CD4-positive, CD25-positive, alpha-beta regulatory T cell (primary cell): ENCODE measurements around the gene GTF3C1. TPM values are rescaled to one million over a fixed set of nuclear protein-coding genes. Genes with fewer than 3 reads are reported as not detected.
A peak's percentile ranks its signal among the peaks of the same experiment; 100 is the strongest.

Experiments
- ATAC-seq, 2 donors: fragments of 150-1000 bp; cut with Tn5 transposase; one replicate each; pipeline ENCODE4 v1.10.0; 2021; ENCODE audit warnings: low read depth in 2 of 2, moderate number of reproducible peaks in 2 of 2, moderate library complexity in 1 of 2
- DNase-seq, 3 donors: peaks; one replicate each; pipeline versions ENCODE4 v3.0.0 to v3.0.0-alpha.2; 2012 to 2022; ENCODE audit warnings: mixed read lengths in 1 of 3
- H3K27ac ChIP-seq: one replicate; pipeline ENCODE4 v1.7.0; 2013; ENCODE audit warnings: mild to moderate bottlenecking, low read length; ENCODE audit not compliant: insufficient read depth, poor library complexity, severe bottlenecking
- H3K27me3 ChIP-seq: one replicate; pipeline ENCODE4 v1.7.0; 2013; ENCODE audit warnings: low read length; ENCODE audit not compliant: control insufficient read depth, insufficient read depth
- H3K36me3 ChIP-seq: one replicate; pipeline ENCODE4 v1.7.0; 2013; ENCODE audit warnings: mild to moderate bottlenecking, low read length, moderate library complexity; ENCODE audit not compliant: control insufficient read depth, insufficient read depth
- H3K4me1 ChIP-seq: 2 replicates; pipeline ENCODE4 v1.7.0; 2013; ENCODE audit warnings: mild to moderate bottlenecking, low read length; ENCODE audit not compliant: insufficient read depth, control insufficient read depth, poor library complexity, severe bottlenecking
- H3K4me3 ChIP-seq: one replicate; pipeline ENCODE4 v1.7.0; 2013; ENCODE audit warnings: low read depth, mild to moderate bottlenecking, low read length, moderate library complexity
- H3K9me3 ChIP-seq, 2 experiments: 1 replicate in 1 of 2; 2 replicates in 1 of 2; pipeline ENCODE4 v1.7.0; 2013; ENCODE audit warnings: low read length in 2 of 2, mild to moderate bottlenecking in 1 of 2, moderate library complexity in 1 of 2; ENCODE audit not compliant: control insufficient read depth in 2 of 2
- H3K27ac Mint-ChIP-seq, 3 donors: one replicate each; pipeline ENCODE4 v1.8.0; 2020 to 2022; ENCODE audit warnings: mild to moderate bottlenecking in 3 of 3, mixed read lengths in 3 of 3, moderate library complexity in 2 of 3
- H3K27me3 Mint-ChIP-seq: one replicate; pipeline ENCODE4 v1.8.0; 2022; ENCODE audit warnings: mild to moderate bottlenecking, mixed read lengths
- H3K36me3 Mint-ChIP-seq: one replicate; pipeline ENCODE4 v1.8.0; 2020; ENCODE audit warnings: mixed read lengths
- H3K4me1 Mint-ChIP-seq, 4 donors: one replicate each; pipeline ENCODE4 v1.8.0; 2020 to 2022; ENCODE audit warnings: mixed read lengths in 4 of 4, mild to moderate bottlenecking in 1 of 4
- H3K4me3 Mint-ChIP-seq, 4 donors: one replicate each; pipeline ENCODE4 v1.8.0; 2020 to 2022; ENCODE audit warnings: mild to moderate bottlenecking in 4 of 4, mixed read lengths in 4 of 4, moderate library complexity in 3 of 4
- H3K9me3 Mint-ChIP-seq, 7 donors: one replicate each; pipeline ENCODE4 v1.8.0; 2020 to 2022; ENCODE audit warnings: mixed read lengths in 7 of 7, mild to moderate bottlenecking in 3 of 7, moderate library complexity in 2 of 7
- polyA plus RNA-seq, 4 donors: library from polyadenylated mRNA; unstranded; fragments of 300-500 nt; fragmentation: Illumina TruSeq; gene quantifications; one replicate each; pipeline ENCODE4 v1.2.3, GENCODE V29; 2021
- total RNA-seq: library from RNA; stranded (reverse); gene quantifications from one replicate; pipeline ENCODE4 v1.2.3, GENCODE V29; 2022

The GTF3C1 gene
- total and polyA plus RNA-seq, 5 donors from 2014 or later, result 14.9 to 57.2 (median 21.2) TPM

DNA sequence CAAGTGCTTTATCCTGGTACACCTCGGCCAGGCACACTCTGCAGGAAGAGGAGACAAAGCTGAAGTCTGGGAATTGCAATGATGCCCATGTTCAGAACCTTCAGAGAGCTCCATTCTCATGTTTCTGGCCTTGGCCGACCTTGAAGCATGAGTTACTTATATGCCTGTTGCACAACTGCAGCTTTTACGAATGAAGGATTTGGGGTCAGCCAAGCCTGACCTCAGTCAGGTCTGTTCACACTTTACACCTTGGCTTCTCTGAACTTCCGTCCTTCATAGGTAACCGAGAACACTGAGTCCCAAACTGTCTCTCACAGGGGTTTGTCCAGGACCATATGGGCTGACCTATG lies 66.7 kb downstream of the GTF3C1 start:
- no peaks in the 10 kb centered on the region for H3K27me3 ChIP-seq
- H3K4me3 ChIP-seq, result no peak overlapping the region
- Mint-ChIP-seq H3K36me3 (peaks cover 69% of the 10 kb centered on the region), H3K27ac (no peak overlapping the region), H3K4me1 (peaks cover 0 to 3% (median 0%) of the 10 kb centered on the region in 4 donors), H3K9me3 (no peaks in the 10 kb centered on the region), H3K27me3 (no peaks in the 10 kb centered on the region), H3K4me3 (no peak overlapping the region)
- ATAC-seq (no peak), DNase-seq (no peak)
- no peak overlapping the region for H3K27ac ChIP-seq
- no peaks in the 10 kb centered on the region for H3K4me1 ChIP-seq
- H3K36me3 ChIP-seq, result peaks cover 86% of the 10 kb centered on the region
- no peaks in the 10 kb centered on the region for H3K9me3 ChIP-seq

GRCh38 chr16:27482397-27483087 lies 67.2 kb downstream of the GTF3C1 start:
- Histone ChIP-seq H3K27ac (no peak overlapping the region), H3K4me3 (no peak overlapping the region), H3K9me3 (no peaks in the 10 kb centered on the region), H3K27me3 (no peaks in the 10 kb centered on the region), H3K4me1 (no peaks in the 10 kb centered on the region), H3K36me3 (peaks cover 87% of the 10 kb centered on the region)
- no peak for DNase-seq
- H3K36me3 Mint-ChIP-seq, result peaks cover 64% of the 10 kb centered on the region
- H3K9me3 Mint-ChIP-seq, result no peaks in the 10 kb centered on the region
- peaks cover 0 to 3% (median 0%) of the 10 kb centered on the region in 4 donors for H3K4me1 Mint-ChIP-seq
- ATAC-seq, result no peak
- H3K27me3 Mint-ChIP-seq, result no peaks in the 10 kb centered on the region
- H3K4me3 Mint-ChIP-seq, result no peak overlapping the region
- peak overlapping the region in 1 of 3 donors; percentile 83 for H3K27ac Mint-ChIP-seq

DNA sequence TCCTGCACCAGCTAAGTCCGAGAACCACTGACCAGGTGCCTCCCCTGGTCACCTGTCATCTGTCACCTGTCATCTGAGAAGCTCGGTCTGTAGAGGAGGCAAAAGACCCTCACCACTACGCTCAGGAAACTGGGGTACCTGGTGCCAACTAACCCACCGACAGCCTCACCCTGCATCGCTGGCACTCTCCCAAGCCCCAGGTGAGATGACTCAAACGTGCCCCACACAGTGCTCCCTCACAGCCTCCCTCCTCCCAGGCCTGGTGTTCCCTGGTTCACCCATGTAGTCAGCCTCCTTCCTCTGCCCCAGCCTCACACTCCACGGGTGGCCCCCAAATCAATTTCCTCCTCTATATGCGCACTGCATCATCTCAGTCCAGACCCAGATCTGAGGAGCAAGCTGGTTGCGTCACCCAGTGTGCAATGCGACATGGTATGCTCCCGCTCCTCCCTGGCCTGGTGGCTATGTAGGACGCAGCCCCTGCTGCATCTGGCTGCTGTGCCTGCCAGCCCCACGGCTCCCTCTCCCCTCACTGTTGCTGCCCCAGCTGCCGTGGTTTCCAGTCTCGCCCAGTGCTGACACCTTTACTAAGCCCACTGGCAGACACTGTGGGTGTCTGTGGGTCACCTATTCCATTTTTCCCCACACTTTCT lies 68.3 kb downstream of the GTF3C1 start:
- no peaks in the 10 kb centered on the region for H3K27me3 Mint-ChIP-seq
- peaks cover 59% of the 10 kb centered on the region for H3K36me3 Mint-ChIP-seq
- ATAC-seq (no peak), DNase-seq (no peak)
- H3K4me1 ChIP-seq, result no peaks in the 10 kb centered on the region
- H3K36me3 ChIP-seq, result peaks cover 90% of the 10 kb centered on the region
- no peaks in the 10 kb centered on the region for H3K9me3 Mint-ChIP-seq
- no peak overlapping the region for H3K4me3 ChIP-seq
- no peaks in the 10 kb centered on the region for H3K9me3 ChIP-seq
- no peak overlapping the region for H3K4me3 Mint-ChIP-seq
- H3K27ac ChIP-seq, result no peak overlapping the region
- H3K27me3 ChIP-seq, result no peaks in the 10 kb centered on the region
- H3K27ac Mint-ChIP-seq, result peak overlapping the region in 2 of 3 donors; percentile 2 to 71
- H3K4me1 Mint-ChIP-seq, result peaks cover 0 to 3% (median 0%) of the 10 kb centered on the region in 4 donors

GRCh38 chr16:27480761-27481160 lies 69.0 kb downstream of the GTF3C1 start:
- Histone ChIP-seq H3K4me1 (no peaks in the 10 kb centered on the region), H3K27me3 (no peaks in the 10 kb centered on the region), H3K27ac (no peak overlapping the region), H3K4me3 (no peak overlapping the region), H3K9me3 (no peaks in the 10 kb centered on the region), H3K36me3 (peaks cover 92% of the 10 kb centered on the region)
- Mint-ChIP-seq H3K4me3 (no peak overlapping the region), H3K27me3 (no peaks in the 10 kb centered on the region), H3K4me1 (peaks cover 0 to 3% (median 0%) of the 10 kb centered on the region in 4 donors), H3K9me3 (no peaks in the 10 kb centered on the region), H3K36me3 (peaks cover 59% of the 10 kb centered on the region), H3K27ac (no peak overlapping the region)
- no peak for ATAC-seq
- DNase-seq, result no peak

DNA sequence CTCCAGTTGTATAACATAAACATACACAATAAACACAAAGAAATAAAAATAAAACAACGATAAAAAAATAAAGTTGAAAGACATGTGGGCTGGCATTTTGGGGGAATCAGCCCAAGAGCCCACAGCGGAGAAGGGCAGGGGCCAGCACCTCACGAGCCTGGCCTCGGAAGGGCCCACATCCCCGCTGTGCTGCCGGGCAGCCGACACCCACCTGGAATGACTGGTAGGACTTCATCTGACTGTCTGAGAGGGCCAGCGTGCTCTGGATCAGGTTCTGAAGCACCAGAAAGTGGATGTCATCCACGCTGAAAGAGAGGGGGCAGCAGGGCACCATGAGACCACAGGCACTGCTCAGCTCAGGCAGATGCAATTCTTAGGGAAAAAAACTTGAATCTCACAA lies 73.5 kb downstream of the GTF3C1 start:
- Histone ChIP-seq H3K27ac (no peak overlapping the region), H3K27me3 (no peaks in the 10 kb centered on the region), H3K4me3 (no peak overlapping the region), H3K9me3 (no peaks in the 10 kb centered on the region), H3K36me3 (peaks cover 79% of the 10 kb centered on the region), H3K4me1 (no peaks in the 10 kb centered on the region)
- no peak overlapping the region for H3K27ac Mint-ChIP-seq
- DNase-seq (no peak), ATAC-seq (no peak)
- H3K4me3 Mint-ChIP-seq, result no peak overlapping the region
- no peaks in the 10 kb centered on the region for H3K27me3 Mint-ChIP-seq
- peaks cover 56% of the 10 kb centered on the region for H3K36me3 Mint-ChIP-seq
- no peaks in the 10 kb centered on the region for H3K9me3 Mint-ChIP-seq
- H3K4me1 Mint-ChIP-seq, result peaks cover 0 to 1% (median 0%) of the 10 kb centered on the region in 4 donors

- H3K27me3 Mint-ChIP-seq, result no peaks in the 10 kb centered on the region
- no peaks in the 10 kb centered on the region for H3K9me3 Mint-ChIP-seq
- Histone ChIP-seq H3K4me3 (no peak overlapping the region), H3K27me3 (no peaks in the 10 kb centered on the region), H3K4me1 (no peaks in the 10 kb centered on the region), H3K36me3 (peaks cover 79% of the 10 kb centered on the region), H3K9me3 (no peaks in the 10 kb centered on the region), H3K27ac (no peak overlapping the region)
- peaks cover 0 to 1% (median 0%) of the 10 kb centered on the region in 4 donors for H3K4me1 Mint-ChIP-seq
- H3K36me3 Mint-ChIP-seq, result peaks cover 58% of the 10 kb centered on the region
- no peak for DNase-seq
- no peak for ATAC-seq
- no peak overlapping the region for H3K27ac Mint-ChIP-seq
- H3K4me3 Mint-ChIP-seq, result no peak overlapping the region
Observed at GRCh38 chr16:27475561-27475960, 74.2 kb downstream of the GTF3C1 start.

DNA sequence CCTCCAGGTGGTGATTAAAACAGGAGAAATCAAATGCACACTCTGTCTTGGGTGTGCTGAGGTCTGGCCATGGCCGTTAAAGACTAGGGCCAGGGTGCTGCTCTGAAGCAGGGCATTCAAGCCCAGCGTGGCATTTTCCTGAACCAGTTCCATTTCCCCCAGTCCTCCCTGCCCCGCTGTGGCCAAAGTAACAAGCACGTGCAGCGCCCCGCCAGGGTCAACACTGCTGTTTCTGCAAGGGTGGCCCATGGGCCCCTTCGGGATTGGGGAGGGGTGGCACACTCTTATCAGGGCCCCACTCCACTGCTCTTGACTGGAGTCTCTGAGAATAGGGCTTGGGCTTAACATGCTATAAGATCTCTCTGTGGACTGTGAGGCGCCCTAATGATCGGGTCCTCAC lies 74.8 kb downstream of the GTF3C1 start:
- Histone ChIP-seq H3K27me3 (no peaks in the 10 kb centered on the region), H3K27ac (no peak overlapping the region), H3K4me1 (no peaks in the 10 kb centered on the region), H3K4me3 (no peak overlapping the region), H3K36me3 (peaks cover 80% of the 10 kb centered on the region), H3K9me3 (no peaks in the 10 kb centered on the region)
- ATAC-seq, result no peak
- no peaks in the 10 kb centered on the region for H3K27me3 Mint-ChIP-seq
- peaks cover 0 to 1% (median 0%) of the 10 kb centered on the region in 4 donors for H3K4me1 Mint-ChIP-seq
- peaks cover 59% of the 10 kb centered on the region for H3K36me3 Mint-ChIP-seq
- DNase-seq, result no peak
- H3K4me3 Mint-ChIP-seq, result no peak overlapping the region
- H3K27ac Mint-ChIP-seq, result no peak overlapping the region
- no peaks in the 10 kb centered on the region for H3K9me3 Mint-ChIP-seq

- H3K9me3 ChIP-seq, result no peaks in the 10 kb centered on the region
- no peaks in the 10 kb centered on the region for H3K27me3 ChIP-seq
- H3K36me3 Mint-ChIP-seq, result peaks cover 65% of the 10 kb centered on the region
- no peaks in the 10 kb centered on the region for H3K27me3 Mint-ChIP-seq
- H3K4me3 ChIP-seq, result no peak overlapping the region
- no peak overlapping the region for H3K4me3 Mint-ChIP-seq
- no peaks in the 10 kb centered on the region for H3K4me1 ChIP-seq
- H3K36me3 ChIP-seq, result peaks cover 85% of the 10 kb centered on the region
- DNase-seq, result no peak
- H3K9me3 Mint-ChIP-seq, result no peaks in the 10 kb centered on the region
- peaks cover 0 to 1% (median 0%) of the 10 kb centered on the region in 4 donors for H3K4me1 Mint-ChIP-seq
- H3K27ac Mint-ChIP-seq, result no peak overlapping the region
- no peak for ATAC-seq
- H3K27ac ChIP-seq, result no peak overlapping the region
Observed at GRCh38 chr16:27474041-27474440, 75.7 kb downstream of the GTF3C1 start.
